Stimulated activated CD8-positive, alpha-beta memory T cell treated with anti-CD3 and anti-CD28 coated beads, Interleukin-7, amount 100 ng/mL, for 24 hours (primary cell): ENCODE data around the gene SLC19A3.
"Not testable (repeated sequence)": the region's sequence is repeated elsewhere in the genome, so short reads cannot be mapped to it uniquely, and the experiment has no call there.

ENCODE experiments used
- DNase-seq: peaks from one replicate; pipeline ENCODE4 v3.0.0-alpha.2; 2020; ENCODE audit warnings: low read depth

Gene SLC19A3

DNA sequence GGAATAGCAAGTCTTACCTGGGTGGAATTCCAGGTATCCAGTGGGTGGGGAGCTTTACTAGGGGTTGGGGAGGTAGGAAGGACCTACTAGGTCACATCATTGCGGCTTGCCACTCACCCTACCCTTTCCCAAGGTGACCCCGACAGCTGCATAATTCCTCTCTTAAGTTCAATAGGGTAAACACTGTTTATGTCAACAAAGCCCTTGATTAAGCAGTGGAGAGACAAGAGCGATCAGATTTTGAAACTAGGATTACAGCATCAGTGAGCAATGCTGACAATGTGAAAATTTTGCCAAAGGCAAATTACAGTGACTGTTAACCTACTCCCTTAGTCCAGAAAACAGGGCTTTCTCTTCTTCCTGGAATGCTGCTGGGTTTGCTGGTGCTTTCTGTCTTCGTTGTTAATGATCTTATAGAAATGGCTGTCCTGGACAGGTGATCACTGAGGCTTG, 14.5 kb downstream of the SLC19A3 start:
- DNase-seq, result no peak

GRCh38 chr2:227701556-227701955, 16.3 kb downstream of the SLC19A3 start:
- no peak for DNase-seq

DNA sequence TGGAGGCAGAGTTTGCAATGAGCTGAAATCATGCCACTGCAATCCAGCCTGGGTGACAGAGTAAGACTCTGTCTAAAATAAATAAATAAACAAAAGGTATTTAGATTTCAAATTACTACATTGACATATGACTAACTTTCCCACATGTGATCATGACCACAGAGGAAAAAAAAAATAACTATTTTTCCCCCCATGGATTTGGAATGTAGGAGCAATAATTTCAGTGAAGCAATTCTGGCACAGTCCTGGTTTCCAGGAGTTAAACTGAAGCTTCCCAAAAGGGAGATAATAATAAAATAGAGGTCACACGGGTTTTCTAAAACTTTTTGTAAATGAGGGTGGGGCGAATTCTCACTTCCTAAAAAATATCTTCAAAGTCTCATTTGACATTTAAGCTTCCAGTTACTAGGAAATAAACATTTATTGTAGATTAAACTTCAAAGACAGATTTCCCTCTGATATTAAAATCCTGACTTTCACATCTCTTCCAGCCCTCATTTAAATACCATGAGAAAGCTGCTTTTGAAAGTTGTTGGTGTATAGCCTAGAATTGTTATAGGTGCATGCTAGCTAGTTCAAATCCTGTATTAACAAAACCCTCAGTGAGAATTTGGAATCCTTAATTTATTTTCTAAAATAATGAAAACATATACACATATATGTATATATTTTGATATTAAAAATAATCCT, 20.7 kb downstream of the SLC19A3 start:
- no peak for DNase-seq

DNA sequence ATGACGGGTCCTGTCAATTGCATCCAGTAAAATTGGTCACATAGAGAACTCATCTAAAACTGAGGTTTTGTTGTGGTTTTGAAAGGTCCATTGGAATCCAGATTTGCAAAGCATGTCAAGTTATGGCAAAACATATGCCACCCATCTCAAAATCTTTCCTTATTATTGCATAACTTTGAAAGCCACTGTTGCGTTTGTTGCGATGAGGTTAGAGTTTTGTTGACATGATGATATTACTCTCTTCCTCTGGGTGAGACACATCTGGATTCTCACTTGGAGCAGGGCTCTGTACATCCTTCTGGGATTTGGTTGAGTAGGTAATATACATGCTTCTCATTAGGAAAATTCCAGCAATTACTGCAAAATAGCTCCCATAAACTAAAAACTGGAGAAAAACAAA, 30.6 kb downstream of the SLC19A3 start:
- no peak for DNase-seq

- DNase-seq, result no peak
Observed at GRCh38 chr2:227684258-227684657, 33.6 kb downstream of the SLC19A3 start.

DNA sequence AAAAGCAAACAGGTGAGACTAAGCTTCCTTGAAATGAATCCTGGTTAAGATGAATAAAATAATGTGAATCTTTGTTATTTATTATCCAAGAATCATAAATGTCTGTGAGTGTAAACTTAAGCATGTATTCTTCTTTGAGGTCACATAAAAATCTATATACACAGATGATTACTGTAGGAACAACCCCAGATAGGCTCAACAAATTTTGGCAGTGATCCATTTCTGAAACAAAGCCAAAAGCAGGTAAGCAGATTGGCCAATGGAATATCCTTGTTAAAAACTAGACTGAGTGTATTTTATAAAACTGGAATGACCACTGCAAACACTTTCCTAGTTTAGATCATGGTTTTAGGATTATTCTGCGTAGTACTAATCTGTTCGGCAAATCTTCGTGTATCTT, 39.9 kb downstream of the SLC19A3 start:
- no peak for DNase-seq

DNA sequence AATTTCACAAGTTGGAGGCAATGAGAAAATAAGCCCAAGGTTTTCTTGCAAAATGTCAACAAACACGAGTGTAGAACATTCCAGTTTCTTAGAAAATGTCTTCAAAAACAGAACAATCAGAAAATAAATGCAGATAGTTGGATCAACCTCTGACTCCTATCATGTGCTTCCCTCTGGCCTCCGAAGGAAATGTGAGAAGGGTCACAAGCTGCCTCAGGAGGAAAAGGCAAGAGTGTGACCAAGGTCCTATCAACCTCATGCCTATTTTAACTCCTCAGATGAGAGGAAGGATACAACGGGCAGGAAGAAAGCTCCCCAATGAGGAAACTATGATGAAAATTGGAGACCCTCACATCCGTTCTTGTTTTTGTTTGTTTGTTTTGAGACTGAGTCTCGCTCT, 43.3 kb downstream of the SLC19A3 start:
- no peak for DNase-seq

DNA sequence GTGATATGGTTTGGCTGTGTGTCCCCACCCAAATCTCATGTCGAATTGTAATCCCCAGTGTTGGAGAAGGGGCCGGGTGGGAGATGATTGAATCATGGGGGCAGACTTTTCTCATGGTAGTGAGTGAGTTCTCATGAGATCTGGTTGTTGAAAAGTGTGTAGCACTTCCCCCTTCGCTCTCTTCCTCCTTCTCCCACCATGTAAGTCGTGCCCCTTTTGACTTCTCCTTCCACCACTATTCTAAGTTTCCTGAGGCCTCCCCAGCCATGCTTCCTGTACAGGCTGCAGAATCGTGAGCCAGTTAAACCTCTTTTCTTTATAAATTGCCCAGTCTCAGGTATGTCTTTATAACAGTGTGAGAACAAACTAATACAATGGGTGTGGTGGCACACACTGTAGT, 44.2 kb downstream of the SLC19A3 start:
- DNase-seq, result not testable (repeated sequence)

DNA sequence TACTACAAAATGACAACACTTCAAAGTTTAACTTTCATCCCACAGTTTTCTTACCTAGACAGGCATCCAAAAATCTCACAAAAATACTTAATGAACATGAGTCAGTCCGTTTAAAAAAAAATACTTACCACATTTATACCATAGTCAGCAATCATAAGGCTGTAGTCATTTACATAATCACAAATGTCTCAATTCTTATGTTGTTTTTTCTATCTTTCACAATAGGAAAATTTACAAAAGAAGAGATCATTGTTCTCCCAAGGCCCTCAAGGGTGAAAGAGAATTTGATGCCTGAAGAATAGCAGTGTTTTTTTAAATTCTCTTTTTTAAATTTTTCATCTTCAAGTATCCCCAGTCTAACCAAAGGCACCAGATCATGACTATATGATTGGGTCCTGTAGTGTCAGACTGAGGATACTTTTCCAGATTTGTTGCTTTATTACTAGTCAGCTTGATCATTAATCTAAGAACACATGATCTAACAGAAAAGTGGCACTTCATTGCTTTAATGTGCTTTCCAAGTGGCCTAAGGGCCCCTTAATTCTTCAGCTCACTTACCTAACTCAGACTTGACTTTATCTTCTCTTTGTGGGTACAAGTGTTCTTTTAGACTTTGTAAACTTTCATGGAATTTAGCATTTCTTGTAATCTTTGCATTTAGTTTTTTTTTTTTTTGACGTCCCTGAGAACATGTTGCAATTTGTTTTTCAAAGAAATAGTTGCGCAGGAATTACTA, 46.5 kb downstream of the SLC19A3 start:
- no peak for DNase-seq

DNA sequence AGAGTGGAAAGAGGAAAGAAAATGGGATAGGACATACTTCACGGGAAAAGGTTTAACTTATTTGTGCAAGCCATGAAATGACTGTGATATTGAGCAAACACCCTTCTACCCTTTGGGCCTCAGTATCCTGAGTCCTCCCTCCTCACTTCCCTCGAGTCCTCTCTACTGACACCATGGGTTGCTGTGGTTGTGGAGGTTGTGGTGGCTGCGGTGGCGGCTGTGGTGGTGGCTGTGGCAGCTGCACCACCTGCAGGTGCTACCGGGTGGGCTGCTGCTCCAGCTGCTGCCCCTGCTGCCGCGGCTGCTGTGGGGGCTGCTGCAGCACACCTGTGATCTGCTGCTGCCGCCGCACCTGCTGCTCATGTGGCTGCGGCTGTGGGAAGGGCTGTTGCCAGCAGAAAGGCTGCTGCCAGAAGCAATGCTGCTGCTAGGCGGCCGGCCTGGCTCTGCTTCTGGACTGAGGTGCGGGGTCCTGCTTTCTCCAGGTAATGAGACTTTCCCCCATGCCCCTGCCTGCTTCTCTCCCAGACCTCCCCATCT, 51.1 kb downstream of the SLC19A3 start, which contains the start of gene SCYGR5:
Gene SCYGR5, plus strand, starts transcription at position 174 of the 540 bp plus-strand sequence. Its CDS starts 0 bp downstream, at position 174.
- not testable (repeated sequence) for DNase-seq

- no peak for DNase-seq
Observed at GRCh38 chr2:227665189-227665940, 52.5 kb downstream of the SLC19A3 start.

DNA sequence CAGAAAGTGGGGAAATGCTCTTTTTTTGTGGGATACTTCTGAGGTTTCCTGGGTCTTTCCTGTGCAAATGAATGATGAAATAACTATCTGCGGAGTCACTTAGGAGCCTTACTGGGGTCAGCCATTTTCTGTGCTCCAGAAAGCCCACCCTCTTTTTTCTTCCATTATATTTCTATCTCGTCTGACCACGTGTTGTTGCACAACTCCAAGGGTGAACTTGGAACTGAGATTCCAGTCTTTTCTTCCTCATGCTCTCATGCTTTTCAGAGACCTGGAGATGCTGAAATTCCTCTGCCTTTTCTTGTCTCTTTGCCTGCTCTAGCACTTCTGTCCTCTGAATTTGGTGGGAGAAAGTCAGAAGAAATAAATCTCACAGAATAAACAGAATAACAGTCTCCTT, 56.0 kb downstream of the SLC19A3 start:
- DNase-seq, result no peak

DNA sequence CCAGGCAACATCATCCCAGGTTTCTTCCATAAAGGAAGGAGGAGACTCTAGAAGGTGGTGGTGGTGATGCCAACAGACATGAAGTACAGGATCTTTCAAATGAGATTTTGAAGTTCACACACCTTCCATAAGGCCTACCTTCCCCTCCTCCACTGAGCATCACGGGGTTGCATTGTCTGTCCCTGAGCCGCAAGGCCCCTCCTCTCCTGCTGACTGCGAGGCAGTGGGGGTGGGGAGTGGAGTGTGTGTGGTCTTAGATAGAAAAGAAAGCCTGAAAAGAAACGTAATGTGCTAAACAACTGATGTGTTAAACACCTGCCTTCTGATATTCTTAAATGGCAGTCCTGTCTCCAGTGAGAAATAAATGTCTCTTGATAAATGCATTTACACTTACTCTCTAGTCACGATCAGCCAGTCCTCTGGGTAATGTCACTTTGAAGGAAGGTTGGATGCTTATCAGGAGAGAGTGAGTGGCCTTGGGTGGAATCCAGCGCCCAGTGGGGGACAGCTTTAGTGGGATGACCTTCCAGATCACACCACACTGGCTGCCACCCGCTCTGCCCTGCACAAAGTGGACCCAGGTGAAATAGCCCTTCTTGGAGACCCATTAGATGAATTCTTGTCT, 56.7 kb downstream of the SLC19A3 start:
- DNase-seq, result no peak

DNA sequence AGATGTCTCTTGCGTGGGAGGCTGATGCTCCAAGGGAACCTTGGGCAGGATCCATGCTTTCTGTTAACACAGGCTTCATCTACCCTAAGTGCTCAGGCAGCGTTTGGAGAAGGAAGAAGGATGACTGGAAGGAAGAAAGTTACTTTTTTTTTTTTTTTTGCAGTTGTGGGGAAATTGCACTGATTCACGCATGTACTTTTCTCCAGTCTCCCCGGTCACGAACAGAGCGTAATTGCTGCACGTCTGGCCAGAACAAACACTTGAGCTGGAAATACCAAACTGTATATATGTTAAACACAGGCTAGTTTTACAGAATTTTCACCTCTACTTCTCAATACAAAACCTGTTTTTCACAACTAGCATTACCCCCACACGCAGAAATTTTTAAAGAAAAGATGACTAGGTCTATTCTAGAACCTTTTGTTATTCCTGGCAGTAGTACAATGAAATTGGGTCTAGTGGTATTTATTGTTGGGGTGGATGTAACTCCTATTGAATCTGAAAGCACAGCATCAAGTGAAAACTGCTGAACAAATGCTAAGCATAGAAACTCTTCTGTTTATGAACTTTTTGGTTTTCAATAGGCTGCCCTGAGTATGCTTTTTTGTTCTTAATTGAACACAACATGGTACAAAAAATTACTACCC, 60.5 kb downstream of the SLC19A3 start:
- no peak for DNase-seq

- no peak for DNase-seq
Observed at GRCh38 chr2:227655454-227655853, 62.4 kb downstream of the SLC19A3 start.

DNA sequence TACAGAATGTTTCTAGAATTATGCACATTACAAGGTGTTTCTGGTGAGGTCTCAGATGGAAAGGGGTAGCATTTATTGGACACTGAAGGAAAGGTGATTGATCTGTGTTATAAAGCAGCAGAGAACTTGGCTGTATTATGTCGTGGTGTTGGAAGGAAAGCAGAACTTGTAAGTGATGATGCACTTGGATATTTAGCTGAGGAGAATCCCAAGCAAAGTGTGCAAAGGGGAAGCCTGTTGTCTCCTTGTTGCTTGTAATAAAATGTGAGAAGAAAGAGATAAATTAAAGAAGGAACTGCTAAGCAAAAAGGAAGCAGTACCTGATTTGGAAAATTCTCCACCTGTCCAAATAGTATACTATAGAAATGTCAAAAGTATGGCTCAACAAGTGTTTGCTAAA, 63.4 kb downstream of the SLC19A3 start:
- no peak for DNase-seq

GRCh38 chr2:227653419-227653818, 64.4 kb downstream of the SLC19A3 start:
- no peak for DNase-seq

DNA sequence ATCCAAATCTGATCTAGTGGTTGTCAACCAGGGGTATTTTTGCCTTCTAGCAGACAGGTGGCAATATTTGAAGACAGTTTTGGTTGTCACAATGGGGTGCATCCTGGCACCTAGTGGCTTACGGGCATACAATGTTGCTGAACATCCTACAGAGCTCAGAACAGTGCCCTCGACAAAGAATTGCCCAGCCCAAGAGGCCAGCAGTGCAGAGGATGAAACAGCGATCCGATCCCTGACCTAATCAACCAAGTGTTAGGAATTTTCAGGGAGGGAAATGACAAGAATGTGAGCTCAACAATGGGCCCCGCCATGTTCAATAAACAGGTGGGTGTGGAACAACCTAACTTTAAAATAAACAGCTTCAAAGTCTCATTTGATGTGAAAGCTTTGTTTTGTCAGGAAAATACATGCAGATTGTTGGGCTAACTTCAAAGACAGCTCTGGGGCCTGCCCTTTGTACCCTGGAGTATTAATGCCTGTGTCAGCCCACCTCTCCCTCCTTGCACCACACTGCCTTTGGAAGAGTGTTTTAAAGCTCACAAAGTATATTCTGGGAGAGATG, 73.8 kb downstream of the SLC19A3 start:
- no peak for DNase-seq

GRCh38 chr2:227642656-227643055, 75.2 kb downstream of the SLC19A3 start:
- no peak for DNase-seq

DNA sequence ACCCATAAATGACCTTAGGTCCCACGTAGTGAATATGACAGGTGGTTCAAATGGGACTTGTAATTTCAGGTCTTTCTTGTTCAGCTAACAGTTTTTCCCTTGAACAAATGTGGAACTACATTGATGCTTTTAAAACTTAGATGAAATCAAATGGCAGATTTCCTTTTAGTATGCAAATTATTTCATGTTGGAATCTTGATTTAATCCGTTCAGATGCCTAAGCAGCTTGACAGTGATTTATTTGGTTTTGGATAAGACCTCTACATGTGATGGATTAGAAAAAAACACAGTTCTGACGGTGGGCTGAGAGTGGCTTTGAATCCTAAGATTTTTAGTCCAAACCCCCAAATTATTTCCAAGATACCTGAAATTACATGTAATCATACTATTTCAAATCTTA, 83.6 kb downstream of the SLC19A3 start:
- no peak for DNase-seq
